Ovary (tissue), 3 donors: ENCODE measurements around the gene CSRP1.

Experiments used
- POLR2A ChIP-seq: fragments of 450-650 bp; IDR thresholded peaks from one replicate; pipeline ENCODE4 v1.6.1; 2017; ENCODE audit warnings: antibody characterized with exemption, mild to moderate bottlenecking, moderate library complexity
- TF ChIP-seq, protein P1 (sequence below), 3 donors: fragments of 450-650 bp in 2 of 3; fragments of 200-600 bp in 1 of 3; IDR thresholded peaks; one replicate each; pipeline versions ENCODE4 v1.5.1 to v1.8.0; 2016 to 2022; ENCODE audit warnings: antibody characterized with exemption in 3 of 3, mild to moderate bottlenecking in 1 of 3
- donor health status: DM: no; HTN: no; CAD: no.

DNA sequence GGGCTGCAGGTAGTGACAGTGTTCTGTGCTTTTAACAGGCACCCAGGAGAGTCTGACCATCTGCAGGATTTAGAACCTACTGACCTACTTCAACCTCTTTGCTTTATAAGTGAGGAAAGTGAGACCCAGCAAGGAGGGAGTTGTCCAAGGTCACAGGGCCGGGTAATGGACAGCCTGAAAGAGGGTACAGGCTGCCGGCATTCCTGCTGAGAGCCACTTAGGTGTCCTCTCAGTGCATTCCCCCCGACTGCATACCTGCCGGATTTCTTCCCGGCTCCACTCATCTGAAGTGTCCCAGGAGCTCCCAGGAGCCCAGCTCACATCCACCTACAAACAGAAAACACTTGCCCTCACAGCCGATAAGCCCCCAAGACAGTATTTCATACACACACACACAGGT lies 51.8 kb downstream of the CSRP1 start:
- no peak for TF ChIP-seq POLR2A
- TF ChIP-seq, protein P1, sequence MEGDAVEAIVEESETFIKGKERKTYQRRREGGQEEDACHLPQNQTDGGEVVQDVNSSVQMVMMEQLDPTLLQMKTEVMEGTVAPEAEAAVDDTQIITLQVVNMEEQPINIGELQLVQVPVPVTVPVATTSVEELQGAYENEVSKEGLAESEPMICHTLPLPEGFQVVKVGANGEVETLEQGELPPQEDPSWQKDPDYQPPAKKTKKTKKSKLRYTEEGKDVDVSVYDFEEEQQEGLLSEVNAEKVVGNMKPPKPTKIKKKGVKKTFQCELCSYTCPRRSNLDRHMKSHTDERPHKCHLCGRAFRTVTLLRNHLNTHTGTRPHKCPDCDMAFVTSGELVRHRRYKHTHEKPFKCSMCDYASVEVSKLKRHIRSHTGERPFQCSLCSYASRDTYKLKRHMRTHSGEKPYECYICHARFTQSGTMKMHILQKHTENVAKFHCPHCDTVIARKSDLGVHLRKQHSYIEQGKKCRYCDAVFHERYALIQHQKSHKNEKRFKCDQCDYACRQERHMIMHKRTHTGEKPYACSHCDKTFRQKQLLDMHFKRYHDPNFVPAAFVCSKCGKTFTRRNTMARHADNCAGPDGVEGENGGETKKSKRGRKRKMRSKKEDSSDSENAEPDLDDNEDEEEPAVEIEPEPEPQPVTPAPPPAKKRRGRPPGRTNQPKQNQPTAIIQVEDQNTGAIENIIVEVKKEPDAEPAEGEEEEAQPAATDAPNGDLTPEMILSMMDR (IDR thresholded peaks at IDR 0.05): no peak
